ENCODE results near the gene PXDC1.

GRCh38 chr6:3795836-3796718, 44.6 kb upstream of the PXDC1 start:
- TF ChIP-seq EZH2phosphoT487 (IDR thresholded peaks at IDR 0.05; ENCODE audit: borderline replicate concordance): no peak
- TF ChIP-seq CTCF (conservative IDR thresholded peaks at IDR 0.05; ENCODE audit: low read length): no peak

Measured in Loucy (cell line).